ENCODE measurements around the gene ALDH1L2.

Gene ALDH1L2

DNA sequence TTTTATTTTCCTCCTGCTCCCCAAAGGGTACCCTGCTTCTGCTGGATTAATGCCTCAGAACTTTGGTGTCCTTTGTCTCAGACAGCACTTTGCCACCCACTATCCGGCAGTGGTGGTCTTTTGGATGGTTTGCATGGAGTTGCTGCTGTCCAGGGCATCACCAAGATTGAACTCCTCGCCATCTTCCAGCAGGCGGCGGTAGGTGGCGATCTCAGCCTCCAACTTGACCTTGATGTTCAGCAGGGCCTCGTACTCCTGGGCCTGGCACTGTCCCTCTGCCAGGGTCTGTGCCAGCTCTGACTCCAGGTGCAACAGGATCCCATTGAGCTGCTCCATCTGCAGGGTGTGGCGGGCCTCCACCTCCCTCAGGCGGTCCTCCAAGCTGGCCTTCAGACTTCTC, 107.6 kb downstream of the ALDH1L2 start:
- CTCF ChIA-PET, result no interaction called here
- no peak for DNase-seq (ENCODE audit: extremely low spot score)

DNA sequence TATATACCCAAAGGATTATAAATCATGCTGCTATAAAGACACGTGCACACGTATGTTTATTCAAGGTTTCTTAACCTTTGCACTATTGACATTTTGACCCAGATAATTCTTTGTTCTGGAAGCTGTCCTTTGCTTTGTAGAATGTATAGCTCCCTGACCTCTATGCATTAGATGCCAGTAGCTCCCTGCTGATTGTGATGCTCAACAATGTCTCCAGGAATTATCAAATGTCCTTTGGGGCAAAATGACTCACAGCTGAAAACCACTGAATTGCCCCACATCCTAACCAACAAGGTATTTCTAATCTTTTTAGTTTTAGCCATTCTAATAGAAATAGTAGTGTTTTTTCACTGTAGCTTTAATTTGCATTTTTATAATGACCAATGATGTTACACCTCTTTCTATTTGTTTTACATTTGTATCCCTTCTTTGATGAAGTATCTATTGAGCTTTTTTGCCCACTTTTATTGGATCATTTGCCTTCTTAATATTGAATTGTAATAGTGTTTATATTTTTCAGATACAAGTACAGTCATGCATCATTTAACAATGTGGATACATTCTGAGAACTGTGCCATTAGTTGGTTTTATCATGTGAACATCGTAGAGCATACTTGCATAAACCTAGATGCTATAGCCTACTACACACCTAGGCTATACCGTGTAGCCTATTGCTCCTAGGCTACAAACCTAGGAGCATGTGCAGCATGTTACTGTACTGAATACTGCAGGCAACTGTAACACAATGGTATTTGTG, 108.5 kb downstream of the ALDH1L2 start:
- ChIA-PET CTCF (no interaction called here), POLR2A (no interaction called here)
- no peak for DNase-seq (ENCODE audit: extremely low spot score)
- no peak for TF ChIP-seq HDGF (IDR thresholded peaks at IDR 0.05; ENCODE audit: borderline replicate concordance)

More for the DNA sequence above, 107.6 kb downstream of the ALDH1L2 start:
- no peak for TF ChIP-seq FOXM1 (IDR thresholded peaks at IDR 0.05; ENCODE audit: borderline replicate concordance)
- TF ChIP-seq BHLHE40 (IDR thresholded peaks at IDR 0.05; ENCODE audit: borderline replicate concordance), result no peak
- TF ChIP-seq HDGF (IDR thresholded peaks at IDR 0.05; ENCODE audit: borderline replicate concordance), result no peak
- no peak for TF ChIP-seq SUZ12 (IDR thresholded peaks at IDR 0.05)
- TF ChIP-seq LEF1 (IDR thresholded peaks at IDR 0.05; ENCODE audit: borderline replicate concordance), result no peak
- TF ChIP-seq, protein P1, sequence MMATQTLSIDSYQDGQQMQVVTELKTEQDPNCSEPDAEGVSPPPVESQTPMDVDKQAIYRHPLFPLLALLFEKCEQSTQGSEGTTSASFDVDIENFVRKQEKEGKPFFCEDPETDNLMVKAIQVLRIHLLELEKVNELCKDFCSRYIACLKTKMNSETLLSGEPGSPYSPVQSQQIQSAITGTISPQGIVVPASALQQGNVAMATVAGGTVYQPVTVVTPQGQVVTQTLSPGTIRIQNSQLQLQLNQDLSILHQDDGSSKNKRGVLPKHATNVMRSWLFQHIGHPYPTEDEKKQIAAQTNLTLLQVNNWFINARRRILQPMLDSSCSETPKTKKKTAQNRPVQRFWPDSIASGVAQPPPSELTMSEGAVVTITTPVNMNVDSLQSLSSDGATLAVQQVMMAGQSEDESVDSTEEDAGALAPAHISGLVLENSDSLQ (IDR thresholded peaks at IDR 0.05), result no peak
- TF ChIP-seq TARDBP (IDR thresholded peaks at IDR 0.05), result no peak
- no peak for TF ChIP-seq FOXK2 (IDR thresholded peaks at IDR 0.05)
- TF ChIP-seq ELF4 (IDR thresholded peaks at IDR 0.05), result no peak
- TF ChIP-seq FOXA1 (IDR thresholded peaks at IDR 0.05), result no peak
- TF ChIP-seq ARNT (IDR thresholded peaks at IDR 0.05), result no peak
- no peak for TF ChIP-seq CTBP1 (IDR thresholded peaks at IDR 0.05; ENCODE audit: borderline replicate concordance)
- TF ChIP-seq SP1 (IDR thresholded peaks at IDR 0.05), result no peak
- no peak for TF ChIP-seq NFRKB (IDR thresholded peaks at IDR 0.05)
- POLR2A ChIA-PET, result interaction anchor here (0.8 kb wide), 1 partner anchor 10 kb away, joined by 3 read pairs; no protein-coding TSS in a partner anchor

DNA sequence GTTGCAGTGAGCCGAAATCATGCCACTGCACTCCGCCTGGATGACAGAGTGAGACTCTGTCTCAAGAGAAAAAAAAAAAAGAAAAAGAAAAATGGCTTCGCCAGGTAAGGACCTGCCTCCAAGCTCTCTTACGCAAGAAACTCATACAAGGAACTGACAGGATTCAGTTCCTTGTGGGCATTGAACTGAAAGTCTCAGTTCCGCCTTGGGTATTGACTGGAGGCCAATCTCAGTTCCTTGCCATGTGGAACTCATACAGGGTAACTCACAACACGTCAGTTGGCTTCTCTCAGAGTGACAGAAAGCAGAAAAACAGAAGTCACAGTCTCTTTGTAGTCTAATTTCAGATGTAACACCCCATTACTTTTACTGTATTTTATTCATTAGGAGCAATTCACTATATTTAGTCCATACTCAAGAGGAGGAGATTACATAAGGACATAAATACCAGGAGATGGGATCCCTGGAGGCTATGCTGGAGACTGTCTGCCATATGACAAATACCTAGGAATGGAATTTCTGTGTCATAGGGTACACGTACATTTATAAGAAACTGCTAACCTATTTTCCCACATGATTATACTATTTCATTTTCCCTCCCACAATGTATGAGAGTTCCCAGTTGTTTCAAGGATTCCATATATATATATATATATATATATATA, 109.5 kb downstream of the ALDH1L2 start:
- CTCF ChIA-PET, result no interaction called here
- DNase-seq (ENCODE audit: extremely low spot score), result no peak

DNA sequence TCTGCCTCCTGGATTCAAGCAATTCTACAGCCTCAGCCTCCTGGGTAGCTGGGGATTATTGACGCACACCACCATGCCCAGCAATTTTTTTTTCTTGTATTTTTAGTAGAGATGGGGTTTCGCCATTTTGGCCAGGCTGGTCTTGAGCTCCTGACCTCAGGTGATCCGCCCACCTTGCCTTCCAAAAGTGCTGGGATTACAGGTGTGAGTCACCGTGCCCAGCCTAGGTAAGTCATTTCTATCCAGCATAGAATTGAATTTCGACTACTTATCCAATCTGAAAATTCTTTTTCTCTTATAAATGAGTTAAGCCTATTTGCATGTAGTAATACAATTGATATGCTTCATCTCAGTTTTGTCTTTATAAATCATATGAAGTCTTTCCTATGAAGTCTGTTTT, 111.0 kb downstream of the ALDH1L2 start:
- TF ChIP-seq ARNT (IDR thresholded peaks at IDR 0.05), result no peak
- no peak for TF ChIP-seq FOXK2 (IDR thresholded peaks at IDR 0.05)
- TF ChIP-seq SUZ12 (IDR thresholded peaks at IDR 0.05), result no peak
- no peak for TF ChIP-seq SP1 (IDR thresholded peaks at IDR 0.05)
- TF ChIP-seq TARDBP (IDR thresholded peaks at IDR 0.05), result no peak
- TF ChIP-seq L3MBTL2 (conservative IDR thresholded peaks at IDR 0.05), result no peak
- no peak for TF ChIP-seq CTBP1 (IDR thresholded peaks at IDR 0.05; ENCODE audit: borderline replicate concordance)
- no peak for TF ChIP-seq NFRKB (IDR thresholded peaks at IDR 0.05)
- TF ChIP-seq, protein P1 (IDR thresholded peaks at IDR 0.05), result no peak
- no peak for TF ChIP-seq BHLHE40 (IDR thresholded peaks at IDR 0.05; ENCODE audit: borderline replicate concordance)
- TF ChIP-seq FOXM1 (IDR thresholded peaks at IDR 0.05; ENCODE audit: borderline replicate concordance), result no peak
- DNase-seq (ENCODE audit: extremely low spot score), result no peak
- POLR2A ChIA-PET, result no interaction called here
- CTCF ChIA-PET, result no interaction called here

More for the DNA sequence above, 109.5 kb downstream of the ALDH1L2 start:
- TF ChIP-seq SUZ12 (IDR thresholded peaks at IDR 0.05) (no peak), FOXA1 (IDR thresholded peaks at IDR 0.05) (no peak), ARNT (IDR thresholded peaks at IDR 0.05) (no peak)
- POLR2A ChIA-PET, result no interaction called here

DNA sequence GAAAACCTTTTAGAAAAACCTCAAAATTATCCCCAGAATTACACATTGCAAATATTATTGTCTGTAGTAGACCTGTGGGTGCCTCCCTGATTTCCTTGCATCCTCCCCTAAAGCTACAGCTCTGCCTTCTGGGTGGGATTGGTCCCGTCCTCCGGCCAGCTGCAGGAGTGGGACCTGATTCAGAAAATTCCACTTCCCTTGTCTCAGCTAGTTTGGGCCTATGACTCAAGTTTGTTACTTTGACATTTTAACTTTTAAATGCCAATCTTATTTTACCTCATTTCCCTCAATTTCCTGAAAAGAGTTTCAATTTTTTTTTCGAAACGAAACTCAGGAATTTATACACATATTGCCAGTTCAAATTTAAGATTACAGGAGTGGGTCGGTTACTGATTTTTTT, 113.0 kb downstream of the ALDH1L2 start:
- POLR2A ChIA-PET, result no interaction called here
- TF ChIP-seq CTBP1 (IDR thresholded peaks at IDR 0.05; ENCODE audit: borderline replicate concordance) (no peak), NFRKB (IDR thresholded peaks at IDR 0.05) (no peak), FOXA1 (IDR thresholded peaks at IDR 0.05) (no peak), SP1 (IDR thresholded peaks at IDR 0.05) (no peak), L3MBTL2 (conservative IDR thresholded peaks at IDR 0.05) (no peak), FOXK2 (IDR thresholded peaks at IDR 0.05) (no peak), LEF1 (IDR thresholded peaks at IDR 0.05; ENCODE audit: borderline replicate concordance) (no peak), ZNF384 (IDR thresholded peaks at IDR 0.05) (no peak), TARDBP (IDR thresholded peaks at IDR 0.05) (no peak)
- CTCF ChIA-PET, result no interaction called here
- DNase-seq (ENCODE audit: extremely low spot score), result no peak

Measured in HEK293T (cell line).